Tibial nerve (tissue), 4 donors: ENCODE data around the gene KANSL3.

Experiments used
- EP300 ChIP-seq, 2 donors: sonication (generic); formaldehyde crosslinking; IDR thresholded peaks; one replicate each; pipeline ENCODE4 v1.6.1; 2017; ENCODE audit warnings: antibody characterized with exemption in 2 of 2, mild to moderate bottlenecking in 1 of 2
- POLR2A ChIP-seq, 2 donors: fragments of 450-650 bp; IDR thresholded peaks; one replicate each; pipeline ENCODE4 v1.6.1; 2017; ENCODE audit warnings: antibody characterized with exemption in 2 of 2, mild to moderate bottlenecking in 2 of 2, moderate library complexity in 2 of 2
- TF ChIP-seq, protein P1 (sequence below), 5 experiments: fragments of 200-600 bp in 3 of 5; fragments of 450-650 bp in 2 of 5; sonication (generic) in 3 of 5; IDR thresholded peaks; one replicate each; pipeline ENCODE4 v1.5.1; 2016 to 2019; ENCODE audit warnings: antibody characterized with exemption in 5 of 5, mild to moderate bottlenecking in 3 of 5, moderate library complexity in 2 of 5

GRCh38 chr2:96669539-96670215 is 31.6 kb upstream of the KANSL3 start:
- TF ChIP-seq, protein P1, sequence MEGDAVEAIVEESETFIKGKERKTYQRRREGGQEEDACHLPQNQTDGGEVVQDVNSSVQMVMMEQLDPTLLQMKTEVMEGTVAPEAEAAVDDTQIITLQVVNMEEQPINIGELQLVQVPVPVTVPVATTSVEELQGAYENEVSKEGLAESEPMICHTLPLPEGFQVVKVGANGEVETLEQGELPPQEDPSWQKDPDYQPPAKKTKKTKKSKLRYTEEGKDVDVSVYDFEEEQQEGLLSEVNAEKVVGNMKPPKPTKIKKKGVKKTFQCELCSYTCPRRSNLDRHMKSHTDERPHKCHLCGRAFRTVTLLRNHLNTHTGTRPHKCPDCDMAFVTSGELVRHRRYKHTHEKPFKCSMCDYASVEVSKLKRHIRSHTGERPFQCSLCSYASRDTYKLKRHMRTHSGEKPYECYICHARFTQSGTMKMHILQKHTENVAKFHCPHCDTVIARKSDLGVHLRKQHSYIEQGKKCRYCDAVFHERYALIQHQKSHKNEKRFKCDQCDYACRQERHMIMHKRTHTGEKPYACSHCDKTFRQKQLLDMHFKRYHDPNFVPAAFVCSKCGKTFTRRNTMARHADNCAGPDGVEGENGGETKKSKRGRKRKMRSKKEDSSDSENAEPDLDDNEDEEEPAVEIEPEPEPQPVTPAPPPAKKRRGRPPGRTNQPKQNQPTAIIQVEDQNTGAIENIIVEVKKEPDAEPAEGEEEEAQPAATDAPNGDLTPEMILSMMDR (IDR thresholded peaks at IDR 0.05): no peak
- TF ChIP-seq EP300 (IDR thresholded peaks at IDR 0.05) (no peak), POLR2A (IDR thresholded peaks at IDR 0.05) (no peak)
